Prostate gland (tissue), 2 donors: ENCODE data around the gene MAML2.

Source experiments
- POLR2A ChIP-seq: fragments of 450-650 bp; IDR thresholded peaks from one replicate; pipeline ENCODE4 v1.6.1; 2016; ENCODE audit warnings: antibody characterized with exemption, mild to moderate bottlenecking
- POLR2AphosphoS5 ChIP-seq: sonication (generic); formaldehyde crosslinking; IDR thresholded peaks from one replicate; pipeline ENCODE4 v1.6.1; 2017; ENCODE audit warnings: antibody characterized with exemption
- TF ChIP-seq, protein P1 (sequence below), 4 experiments: fragments of 200-600 bp in 2 of 4; fragments of 450-650 bp in 2 of 4; sonication (generic) in 2 of 4; IDR thresholded peaks; 1 replicate in 3 of 4; 2 replicates in 1 of 4; pipeline ENCODE4 v1.5.1; 2016 to 2019; ENCODE audit warnings: antibody characterized with exemption in 4 of 4, mild to moderate bottlenecking in 2 of 4, moderate library complexity in 2 of 4

DNA sequence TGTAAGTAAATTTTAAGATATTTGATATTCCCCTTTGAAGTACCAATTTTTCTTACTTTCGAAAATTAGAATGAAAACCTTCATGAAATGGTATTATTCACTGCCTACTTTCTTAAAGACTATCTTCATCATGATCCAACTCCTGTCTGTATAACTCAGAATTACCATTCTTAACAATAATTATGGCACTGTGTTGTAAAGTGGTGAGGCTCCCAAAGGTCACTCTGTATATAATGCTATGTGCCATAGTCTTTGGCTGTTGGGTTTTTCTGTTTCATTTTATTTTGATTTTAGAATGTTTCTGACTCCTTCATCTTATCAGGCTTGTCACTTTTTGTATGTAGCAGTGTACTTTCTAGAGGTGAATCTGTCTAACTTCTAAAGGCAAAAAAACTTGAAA lies 52.4 kb downstream of the MAML2 start:
- TF ChIP-seq, protein P1, sequence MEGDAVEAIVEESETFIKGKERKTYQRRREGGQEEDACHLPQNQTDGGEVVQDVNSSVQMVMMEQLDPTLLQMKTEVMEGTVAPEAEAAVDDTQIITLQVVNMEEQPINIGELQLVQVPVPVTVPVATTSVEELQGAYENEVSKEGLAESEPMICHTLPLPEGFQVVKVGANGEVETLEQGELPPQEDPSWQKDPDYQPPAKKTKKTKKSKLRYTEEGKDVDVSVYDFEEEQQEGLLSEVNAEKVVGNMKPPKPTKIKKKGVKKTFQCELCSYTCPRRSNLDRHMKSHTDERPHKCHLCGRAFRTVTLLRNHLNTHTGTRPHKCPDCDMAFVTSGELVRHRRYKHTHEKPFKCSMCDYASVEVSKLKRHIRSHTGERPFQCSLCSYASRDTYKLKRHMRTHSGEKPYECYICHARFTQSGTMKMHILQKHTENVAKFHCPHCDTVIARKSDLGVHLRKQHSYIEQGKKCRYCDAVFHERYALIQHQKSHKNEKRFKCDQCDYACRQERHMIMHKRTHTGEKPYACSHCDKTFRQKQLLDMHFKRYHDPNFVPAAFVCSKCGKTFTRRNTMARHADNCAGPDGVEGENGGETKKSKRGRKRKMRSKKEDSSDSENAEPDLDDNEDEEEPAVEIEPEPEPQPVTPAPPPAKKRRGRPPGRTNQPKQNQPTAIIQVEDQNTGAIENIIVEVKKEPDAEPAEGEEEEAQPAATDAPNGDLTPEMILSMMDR (IDR thresholded peaks at IDR 0.05), result no peak
- TF ChIP-seq POLR2A (no peak), POLR2AphosphoS5 (no peak)
